ENCODE measurements around the gene CHTOP.
"Not testable (repeated sequence)": the region's sequence is repeated elsewhere in the genome, so short reads cannot be mapped to it uniquely, and the experiment has no call there.

Gene CHTOP

GRCh38 chr1:153633754-153634665 is at the start of gene CHTOP:
Gene CHTOP, plus strand, starts transcription at chr1:153634066. Its CDS starts 2,523 bp downstream, at chr1:153636589.
- DNase-seq (ENCODE audit: low spot score), result peak; percentile 99

- no peak for DNase-seq (ENCODE audit: low spot score)
Observed at GRCh38 chr1:153585006-153585405, 48.9 kb upstream of the CHTOP start.

- DNase-seq (ENCODE audit: low spot score), result no peak
Observed at GRCh38 chr1:153586347-153586746, 47.5 kb upstream of the CHTOP start.

- DNase-seq (ENCODE audit: low spot score), result no peak
Observed at GRCh38 chr1:153587314-153587713, 46.6 kb upstream of the CHTOP start.

- DNase-seq (ENCODE audit: low spot score), result not testable (repeated sequence)
Observed at GRCh38 chr1:153588033-153588432, 45.8 kb upstream of the CHTOP start.

GRCh38 chr1:153588482-153588881 is 45.4 kb upstream of the CHTOP start:
- no peak for DNase-seq (ENCODE audit: low spot score)

GRCh38 chr1:153592748-153593147 is 41.1 kb upstream of the CHTOP start:
- DNase-seq (ENCODE audit: low spot score), result no peak

- peak; percentile 24 for DNase-seq (ENCODE audit: low spot score)
Observed at GRCh38 chr1:153597206-153597605, 36.7 kb upstream of the CHTOP start.

GRCh38 chr1:153598309-153599172 is 35.3 kb upstream of the CHTOP start:
- peak; percentile 19 for DNase-seq (ENCODE audit: low spot score)

GRCh38 chr1:153599847-153600246 is 34.0 kb upstream of the CHTOP start:
- DNase-seq (ENCODE audit: low spot score), result no peak

GRCh38 chr1:153602749-153603148 is 31.1 kb upstream of the CHTOP start:
- no peak for DNase-seq (ENCODE audit: low spot score)

- DNase-seq (ENCODE audit: low spot score), result no peak
Observed at GRCh38 chr1:153606194-153606593, 27.7 kb upstream of the CHTOP start.

GRCh38 chr1:153607381-153607780 is 26.5 kb upstream of the CHTOP start:
- DNase-seq (ENCODE audit: low spot score), result no peak

GRCh38 chr1:153608089-153608682 is 25.7 kb upstream of the CHTOP start:
- DNase-seq (ENCODE audit: low spot score), result no peak

GRCh38 chr1:153608742-153609584 is 24.9 kb upstream of the CHTOP start:
- no peak for DNase-seq (ENCODE audit: low spot score)

- no peak for DNase-seq (ENCODE audit: low spot score)
Observed at GRCh38 chr1:153609585-153609907, 24.3 kb upstream of the CHTOP start.

GRCh38 chr1:153610334-153610733 is 23.5 kb upstream of the CHTOP start:
- no peak for DNase-seq (ENCODE audit: low spot score)

GRCh38 chr1:153610811-153611301 is 23.0 kb upstream of the CHTOP start:
- DNase-seq (ENCODE audit: low spot score), result no peak

GRCh38 chr1:153611356-153611755 is 22.5 kb upstream of the CHTOP start:
- no peak for DNase-seq (ENCODE audit: low spot score)

GRCh38 chr1:153612111-153612754 is 21.6 kb upstream of the CHTOP start:
- DNase-seq (ENCODE audit: low spot score), result no peak

- DNase-seq (ENCODE audit: low spot score), result no peak
Observed at GRCh38 chr1:153612755-153613331, 21.0 kb upstream of the CHTOP start, which contains the start of gene S100A16. Gene S100A16, minus strand, starts transcription at chr1:153613137. Its CDS starts 4,986 bp downstream, at chr1:153608151.
